CD14-positive monocyte (primary cell): ENCODE measurements around the gene INO80E. TPM values are rescaled to one million over a fixed set of nuclear protein-coding genes. Genes with fewer than 3 reads are reported as not detected.

ENCODE experiments used
- DNase-seq, 3 donors: peaks; one replicate each; pipeline ENCODE4 v3.0.0-alpha.2; 2011 to 2022
- H2AFZ ChIP-seq: 2 replicates; pipeline ENCODE4 v1.6.0; 2012; ENCODE audit warnings: mild to moderate bottlenecking, low read depth, low read length, inconsistent platforms; ENCODE audit not compliant: insufficient read depth, poor library complexity, severe bottlenecking
- H3K27ac ChIP-seq, 2 donors: 1 replicate in 1 of 2; 2 replicates in 1 of 2; pipeline ENCODE4 v1.5.1; 2012 to 2013; ENCODE audit warnings: low read length in 2 of 2, control low read depth in 1 of 2, inconsistent platforms in 1 of 2, low read depth in 1 of 2, mild to moderate bottlenecking in 1 of 2
- H3K27me3 ChIP-seq, 2 donors: one replicate each; pipeline versions ENCODE4 v1.6.0 to v1.6.1; 2011 to 2013; ENCODE audit warnings: low read length in 2 of 2; ENCODE audit not compliant: control insufficient read depth in 2 of 2, insufficient read depth in 2 of 2
- H3K36me3 ChIP-seq, 2 donors: replicated peaks in 1 of 2; 1 replicate in 1 of 2; 2 replicates in 1 of 2; pipeline versions ENCODE4 v1.5.1 to v1.6.1; 2012 to 2013; ENCODE audit warnings: low read length in 2 of 2, control low read depth in 1 of 2, inconsistent platforms in 1 of 2, mild to moderate bottlenecking in 1 of 2; ENCODE audit not compliant: insufficient read depth in 2 of 2, control insufficient read depth in 1 of 2
- H3K4me1 ChIP-seq, 2 donors: 1 replicate in 1 of 2; 2 replicates in 1 of 2; pipeline versions ENCODE4 v1.5.1 to v1.6.1; 2012 to 2013; ENCODE audit warnings: low read length in 2 of 2, control low read depth in 1 of 2, inconsistent platforms in 1 of 2, mild to moderate bottlenecking in 1 of 2, moderate library complexity in 1 of 2; ENCODE audit not compliant: insufficient read depth in 2 of 2, control insufficient read depth in 1 of 2
- H3K4me2 ChIP-seq: replicated peaks from 2 replicates; pipeline ENCODE3; 2012; ENCODE audit warnings: low read length, moderate library complexity, mild to moderate bottlenecking; ENCODE audit not compliant: poor library complexity, severe bottlenecking; ENCODE audit errors: extremely low read depth
- H3K4me3 ChIP-seq, 3 experiments: fragments of 200-600 bp in 1 of 3; sonication (generic) in 1 of 3; replicated peaks in 1 of 3; 1 replicate in 2 of 3; 2 replicates in 1 of 3; pipeline ENCODE4 v1.5.1; 2011 to 2013; ENCODE audit warnings: low read length in 3 of 3, mild to moderate bottlenecking in 3 of 3, control low read depth in 2 of 3, low read depth in 2 of 3, inconsistent platforms in 1 of 3, moderate library complexity in 1 of 3
- H3K79me2 ChIP-seq: 2 replicates; pipeline ENCODE4 v1.6.0; 2012; ENCODE audit warnings: mild to moderate bottlenecking, control low read depth, inconsistent platforms, low read length, moderate library complexity; ENCODE audit not compliant: insufficient read depth
- H3K9ac ChIP-seq: 2 replicates; pipeline ENCODE4 v1.6.0; 2017; ENCODE audit warnings: low read length, mild to moderate bottlenecking; ENCODE audit not compliant: insufficient read depth, poor library complexity, severe bottlenecking
- H3K9me3 ChIP-seq, 2 donors: replicated peaks in 1 of 2; 1 replicate in 1 of 2; 2 replicates in 1 of 2; pipeline versions ENCODE4 v1.5.1 to v1.6.1; 2012 to 2013; ENCODE audit warnings: low read length in 2 of 2, control low read depth in 1 of 2; ENCODE audit not compliant: control insufficient read depth in 1 of 2, insufficient read depth in 1 of 2
- H4K20me1 ChIP-seq: 2 replicates; pipeline ENCODE4 v1.6.0; 2012; ENCODE audit warnings: mild to moderate bottlenecking, low read length, control low read depth, moderate library complexity; ENCODE audit not compliant: insufficient read depth
- H3K27ac Mint-ChIP-seq, 7 donors: one replicate each; pipeline ENCODE4 v1.8.0; 2020; ENCODE audit warnings: mild to moderate bottlenecking in 7 of 7, mixed read lengths in 7 of 7, moderate library complexity in 6 of 7, inconsistent platforms in 2 of 7
- H3K27me3 Mint-ChIP-seq, 3 donors: one replicate each; pipeline ENCODE4 v1.8.0; 2021 to 2022; ENCODE audit warnings: low read depth in 3 of 3, mild to moderate bottlenecking in 3 of 3, mixed read lengths in 3 of 3, moderate library complexity in 3 of 3, inconsistent platforms in 1 of 3
- H3K36me3 Mint-ChIP-seq, 2 donors: one replicate each; pipeline ENCODE4 v1.8.0; 2020; ENCODE audit warnings: mixed read lengths in 2 of 2, inconsistent platforms in 1 of 2, mild to moderate bottlenecking in 1 of 2
- H3K4me1 Mint-ChIP-seq: one replicate; pipeline ENCODE4 v1.8.0; 2020; ENCODE audit warnings: mild to moderate bottlenecking, mixed read lengths
- H3K4me3 Mint-ChIP-seq, 2 donors: one replicate each; pipeline ENCODE4 v1.8.0; 2020; ENCODE audit warnings: mild to moderate bottlenecking in 2 of 2, mixed read lengths in 2 of 2, moderate library complexity in 1 of 2
- H3K9me3 Mint-ChIP-seq, 7 donors: one replicate each; pipeline ENCODE4 v1.8.0; 2020 to 2022; ENCODE audit warnings: mixed read lengths in 7 of 7, mild to moderate bottlenecking in 6 of 7, moderate library complexity in 6 of 7, inconsistent platforms in 2 of 7
- CTCF ChIP-seq: fragments of 200-600 bp; IDR thresholded peaks from one replicate; pipeline ENCODE4 v1.8.0; 2022; ENCODE audit warnings: antibody characterized with exemption, mild to moderate bottlenecking
- WGBS: methylation state at CpG from one replicate; pipeline ENCODE4 v1.1.5; 2013; ENCODE audit warnings: missing lambda C conversion rate; ENCODE audit not compliant: insufficient coverage; 5-methylcytosine and 5-hydroxymethylcytosine counted together
- intact Hi-C, 2 donors: fragments of 100-400 bp; cut with micrococcal nuclease; formaldehyde crosslinking; loops; one replicate each; pipeline versions ENCODE4 v1.15.0 to v1.15.1; 2023
- polyA minus RNA-seq: library from RNA; depleted of rRNA, polyadenylated mRNA; stranded (reverse); fragments of >200 nt; gene quantifications from 2 replicates; pipeline ENCODE4 v1.2.3, GENCODE V29; 2012
- polyA plus RNA-seq, 3 donors: library from polyadenylated mRNA; depleted of rRNA in 1 of 3; unstranded in 2 of 3; stranded (reverse) in 1 of 3; fragments of 300-500 nt in 2 of 3; fragments of >200 nt in 1 of 3; fragmentation: Illumina TruSeq in 2 of 3; gene quantifications; 1 replicate in 2 of 3; 2 replicates in 1 of 3; pipeline ENCODE4 v1.2.3, GENCODE V29; 2012 to 2021
- total RNA-seq, 12 experiments: library from RNA in 1 of 12; stranded (reverse) in 1 of 12; fragments of 120-200 nt in 1 of 12; gene quantifications; one replicate each; pipeline ENCODE4 v1.2.4 and lab custom pipeline; 2013 to 2026; ENCODE audit warnings: mixed read lengths in 6 of 12, inconsistent platforms in 1 of 12

The INO80E gene
- 53.4 TPM for total RNA-seq (2013)
- polyA plus RNA-seq: 10 to 100 TPM in 1 of 3 donors, 1 to 10 TPM in 2; 2.8 to 57.6 (median 3.5) TPM
- 11.5 and 15.5 TPM in 2 replicates for polyA minus RNA-seq
- total RNA-seq (lab: John Stamatoyannopoulos, UW): 1.9 to 23.5 (median 11.3) reads per million in 11 experiments

- no peak for TF ChIP-seq CTCF
- H3K36me3 ChIP-seq: peaks cover 30 to 59% of the 10 kb centered on the region in 2 donors
- intact Hi-C loops: loop anchor here (1.0 to 10.0 kb wide), 3 partner anchors 22 to 181 kb away; partner anchors contain the start of genes PAGR1 (in 1 of the 2), PRRT2 (in 1 of the 2) and TAOK2 (in 1 of the 2)
- H4K20me1 ChIP-seq: peaks cover 2% of the 10 kb centered on the region
- Mint-ChIP-seq H3K4me3 (peak within 1 kb of the TSS; percentile 91 to 98), H3K27ac (peak within 1 kb of the TSS; percentile 92 to 98 (median 97)), H3K4me1 (peaks cover 23% of the 10 kb centered on the region), H3K27me3 (peaks cover 0 to 5% (median 0%) of the 10 kb centered on the region in 3 donors), H3K36me3 (peaks cover 33 to 50% of the 10 kb centered on the region in 2 donors), H3K9me3 (no peaks in the 10 kb centered on the region)
- peaks cover 18 to 31% of the 10 kb centered on the region in 2 donors for H3K4me1 ChIP-seq
- no peaks in the 10 kb centered on the region for H3K9me3 ChIP-seq
- H3K9ac ChIP-seq: peak within 1 kb of the TSS; percentile 81
- peak within 1 kb of the TSS; percentile 79 to 100 (median 100) for H3K4me3 ChIP-seq
- H3K79me2 ChIP-seq: peaks cover 16% of the 10 kb centered on the region
- peak within 1 kb of the TSS; percentile 86 to 94 for H3K27ac ChIP-seq
- peak; percentile 94 to 96 (median 96) for DNase-seq
- WGBS: under 1% methylated on average over 62 of the region's 65 CpGs
- no peaks in the 10 kb centered on the region for H3K27me3 ChIP-seq
- peak within 1 kb of the TSS; percentile 99 for H3K4me2 ChIP-seq
- H2AFZ ChIP-seq: peak within 1 kb of the TSS; percentile 99
Measured at GRCh38 chr16:29995911-29996765, at the start of gene INO80E. Gene INO80E (plus strand): TSS chr16:29996241. CDS start chr16:29996311, 70 bp downstream.

GRCh38 chr16:29947897-29948296 is 48.1 kb upstream of the INO80E start:
- intact Hi-C loops: loop anchor here (2.0 to 10.0 kb wide), 3 partner anchors 57 to 77 kb away; partner anchors contain the start of gene C16orf92 (in 1 of the 2)
- H3K27ac Mint-ChIP-seq: no peak overlapping the region
- no peaks in the 10 kb centered on the region for H3K27me3 ChIP-seq

More at GRCh38 chr16:29947897-29948296, 48.1 kb upstream of the INO80E start:
- H3K9me3 Mint-ChIP-seq: peaks cover 0 to 11% (median 7%) of the 10 kb centered on the region in 7 donors
- Histone ChIP-seq H2AFZ (no peak overlapping the region), H3K9ac (no peak overlapping the region), H3K4me2 (no peak overlapping the region), H3K27ac (no peak overlapping the region), H3K36me3 (no peaks in the 10 kb centered on the region), H3K4me3 (no peak overlapping the region), H4K20me1 (no peaks in the 10 kb centered on the region), H3K9me3 (peaks cover 0 to 4% of the 10 kb centered on the region in 2 donors), H3K79me2 (no peaks in the 10 kb centered on the region), H3K4me1 (no peaks in the 10 kb centered on the region)
- H3K36me3 Mint-ChIP-seq: no peaks in the 10 kb centered on the region
- no peak for DNase-seq
- no peak overlapping the region for H3K4me3 Mint-ChIP-seq
- no CpG with 5 or more reads among the region's 2 CpGs for WGBS
- no peaks in the 10 kb centered on the region for H3K4me1 Mint-ChIP-seq
- peaks cover 0 to 6% (median 3%) of the 10 kb centered on the region in 3 donors for H3K27me3 Mint-ChIP-seq
- no peak for TF ChIP-seq CTCF
